Measurements from ENCODE around the gene KCND1. TPM values are rescaled to one million over a fixed set of nuclear protein-coding genes. Genes with fewer than 3 reads are reported as not detected.

The KCND1 gene
- total and polyA plus RNA-seq, 2 experiments from 2014 or later: 2.7 to 5.6 TPM

GRCh38 chrX:48919947-48920717, 51.5 kb downstream of the KCND1 start:
- peaks cover 48% of the 10 kb centered on the region for H3K79me2 ChIP-seq (replicated peaks; ENCODE audit: insufficient read depth)
- H3K27ac Mint-ChIP-seq: peak overlapping the region; percentile 99

More at GRCh38 chrX:48919947-48920717, 51.5 kb downstream of the KCND1 start:
- DNase-seq (ENCODE audit: low spot score) (no peak), ATAC-seq (no peak)
- H2AFZ ChIP-seq: no peak overlapping the region
- peaks cover 17% of the 10 kb centered on the region; the same call in 1 of the 2 replicates for H3K36me3 ChIP-seq (ENCODE audit: insufficient read depth)
- H3K4me1 Mint-ChIP-seq: peaks cover 36% of the 10 kb centered on the region
- H3K27ac ChIP-seq (ENCODE audit: low read depth): peak overlapping the region; percentile 99
- H4K20me1 ChIP-seq (replicated peaks; ENCODE audit: insufficient read depth): peaks cover 13% of the 10 kb centered on the region
- H3K27me3 ChIP-seq (ENCODE audit: insufficient read depth): no peaks in the 10 kb centered on the region
- H3K4me1 ChIP-seq (ENCODE audit: insufficient read depth): peaks cover 32% of the 10 kb centered on the region; the same call in 1 of the 2 replicates
- peaks cover 7% of the 10 kb centered on the region for H3K9me3 Mint-ChIP-seq
- H3F3A ChIP-seq (replicated peaks; ENCODE audit: low read depth): peaks cover 18% of the 10 kb centered on the region; the same call in 1 of the 2 replicates
- peak overlapping the region; percentile 63 for H3K4me3 ChIP-seq
- peaks cover 64% of the 10 kb centered on the region for H3K36me3 Mint-ChIP-seq (ENCODE audit: low read depth)
- TF ChIP-seq EZH2phosphoT487 (IDR thresholded peaks at IDR 0.05; ENCODE audit: unreplicated experiment): no peak
- no peak for TF ChIP-seq ZNF114 (CRISPR knock-in tag; IDR thresholded peaks at IDR 0.05)
- no peak for TF ChIP-seq JUNB (IDR thresholded peaks at IDR 0.05; ENCODE audit: unreplicated experiment)
- TF ChIP-seq CTCF (conservative IDR thresholded peaks at IDR 0.05; ENCODE audit: low read depth in 2 of 2): no peak
- no peak for TF ChIP-seq ZNF331 (CRISPR knock-in tag; IDR thresholded peaks at IDR 0.05; ENCODE audit: low read depth)
- TF ChIP-seq ZNF462 (CRISPR knock-in tag; IDR thresholded peaks at IDR 0.05): no peak
- TF ChIP-seq NANOG (IDR thresholded peaks at IDR 0.05; ENCODE audit: borderline replicate concordance): no peak
- TF ChIP-seq POLR2AphosphoS5 (IDR thresholded peaks at IDR 0.05; ENCODE audit: low read depth): no peak
- no peak for TF ChIP-seq CREB1 (CRISPR knock-in tag; IDR thresholded peaks at IDR 0.05; ENCODE audit: low read depth)
- no peak for TF ChIP-seq ETS1 (IDR thresholded peaks at IDR 0.05)
- TF ChIP-seq STAT1 (IDR thresholded peaks at IDR 0.05; ENCODE audit: unreplicated experiment): no peak
- no peak for TF ChIP-seq EZH2 (IDR thresholded peaks at IDR 0.05; ENCODE audit: low read depth, unreplicated experiment)
- TF ChIP-seq REST (IDR thresholded peaks at IDR 0.05; ENCODE audit: unreplicated experiment): no peak
- peak overlapping the region; percentile 72 for H3K4me2 ChIP-seq
- peaks cover 25% of the 10 kb centered on the region for H3K27me3 Mint-ChIP-seq (ENCODE audit: insufficient read depth, low read depth, poor library complexity)
- H3K4me3 Mint-ChIP-seq: peak overlapping the region; percentile 98
- no peaks in the 10 kb centered on the region for H3K9me2 ChIP-seq (ENCODE audit: insufficient read depth)
